HG02973 (cell line): ENCODE measurements around the gene BCAN.

Source experiments
- ATAC-seq: cut with Tn5 transposase; IDR thresholded peaks from one replicate; pipeline ENCODE4 v1.9.1; 2021; ENCODE audit warnings: moderate library complexity; ENCODE audit not compliant: unreplicated experiment

BCAN gene

GRCh38 chr1:156675210-156676113, 33.5 kb downstream of the BCAN start:
- no peak for ATAC-seq

- no peak for ATAC-seq
Measured at GRCh38 chr1:156676114-156676819, 34.4 kb downstream of the BCAN start.

GRCh38 chr1:156676820-156677615, 35.1 kb downstream of the BCAN start, which contains the start of gene NES:
TSS of gene NES (minus strand) at chr1:156677407. CDS start at chr1:156677264, 143 bp downstream.
- ATAC-seq: no peak

- no peak for ATAC-seq
Measured at GRCh38 chr1:156677616-156678596, 36.0 kb downstream of the BCAN start.

GRCh38 chr1:156680056-156680455, 38.1 kb downstream of the BCAN start:
- no peak for ATAC-seq

- no peak for ATAC-seq
Measured at GRCh38 chr1:156681196-156681960, 39.5 kb downstream of the BCAN start.

GRCh38 chr1:156682166-156682890, 40.4 kb downstream of the BCAN start:
- ATAC-seq: no peak

- ATAC-seq: no peak
Measured at GRCh38 chr1:156684227-156684782, 42.4 kb downstream of the BCAN start.

GRCh38 chr1:156689035-156689952, 47.4 kb downstream of the BCAN start:
- no peak for ATAC-seq

GRCh38 chr1:156689953-156690674, 48.2 kb downstream of the BCAN start:
- no peak for ATAC-seq

GRCh38 chr1:156690675-156691036, 48.7 kb downstream of the BCAN start:
- ATAC-seq: no peak

- ATAC-seq: no peak
Measured at GRCh38 chr1:156691191-156691590, 49.3 kb downstream of the BCAN start.

GRCh38 chr1:156691665-156692440, 49.9 kb downstream of the BCAN start:
- ATAC-seq: no peak

- ATAC-seq: no peak
Measured at GRCh38 chr1:156692441-156692924, 50.6 kb downstream of the BCAN start.

GRCh38 chr1:156692925-156693847, 51.3 kb downstream of the BCAN start:
- no peak for ATAC-seq
